GM19240 (cell line): ENCODE data around the gene PAXX.

Experiments used
- DNase-seq: peaks from one replicate; pipeline ENCODE4 v3.0.0; 2011; ENCODE audit warnings: low spot score; ENCODE audit not compliant: insufficient read length

Gene PAXX

DNA sequence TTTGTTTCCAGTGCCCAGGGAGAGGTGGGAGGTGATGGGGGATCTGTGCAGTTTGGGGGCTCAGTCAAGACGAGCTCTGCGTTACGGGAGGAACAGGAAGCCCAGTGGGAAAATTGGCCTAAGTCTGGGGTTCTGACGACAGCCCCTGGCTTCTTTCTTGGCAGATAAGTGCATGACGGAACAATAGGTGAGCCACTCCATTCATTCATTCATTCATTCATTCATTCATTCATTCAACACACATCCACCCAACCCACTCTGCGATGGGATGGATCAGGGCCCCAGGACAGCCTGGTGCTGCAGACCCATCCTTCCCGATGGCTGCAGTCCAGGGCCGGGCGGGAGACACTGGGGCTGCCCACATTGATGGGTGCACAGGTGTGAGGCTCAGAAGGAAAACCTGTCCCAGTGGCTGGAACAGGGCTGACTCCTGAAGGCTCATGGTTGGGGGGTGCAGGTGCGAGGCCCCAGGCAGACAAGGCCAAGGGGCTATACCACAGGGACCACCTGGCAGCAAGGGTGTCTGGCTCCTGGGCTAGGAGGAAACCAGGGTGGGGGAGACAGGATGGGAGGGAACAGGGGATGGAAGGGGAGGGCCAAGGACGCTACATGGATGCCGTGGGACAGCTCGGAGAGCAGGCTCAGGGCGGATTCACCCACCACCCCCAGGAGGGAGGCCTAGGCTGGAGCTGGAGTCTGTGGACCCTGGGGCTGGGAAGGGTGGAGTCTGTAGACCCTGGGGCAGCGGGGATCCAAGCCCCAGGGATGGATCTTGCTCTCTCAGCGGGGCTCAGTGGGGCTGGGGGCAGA, 11.3 kb upstream of the PAXX start:
- DNase-seq, result no peak

- DNase-seq, result no peak
These were observed 10.5 kb upstream of the PAXX start for GRCh38 chr9:136981588-136982231.

- DNase-seq, result no peak
These were observed 9.8 kb upstream of the PAXX start, which contains the start of gene LCNL1 for GRCh38 chr9:136982232-136983051. Gene LCNL1, plus strand, starts transcription at chr9:136982993. Its CDS starts 594 bp downstream, at chr9:136983587.

- DNase-seq, result no peak
These were observed 9.1 kb upstream of the PAXX start for GRCh38 chr9:136983167-136983566.

DNA sequence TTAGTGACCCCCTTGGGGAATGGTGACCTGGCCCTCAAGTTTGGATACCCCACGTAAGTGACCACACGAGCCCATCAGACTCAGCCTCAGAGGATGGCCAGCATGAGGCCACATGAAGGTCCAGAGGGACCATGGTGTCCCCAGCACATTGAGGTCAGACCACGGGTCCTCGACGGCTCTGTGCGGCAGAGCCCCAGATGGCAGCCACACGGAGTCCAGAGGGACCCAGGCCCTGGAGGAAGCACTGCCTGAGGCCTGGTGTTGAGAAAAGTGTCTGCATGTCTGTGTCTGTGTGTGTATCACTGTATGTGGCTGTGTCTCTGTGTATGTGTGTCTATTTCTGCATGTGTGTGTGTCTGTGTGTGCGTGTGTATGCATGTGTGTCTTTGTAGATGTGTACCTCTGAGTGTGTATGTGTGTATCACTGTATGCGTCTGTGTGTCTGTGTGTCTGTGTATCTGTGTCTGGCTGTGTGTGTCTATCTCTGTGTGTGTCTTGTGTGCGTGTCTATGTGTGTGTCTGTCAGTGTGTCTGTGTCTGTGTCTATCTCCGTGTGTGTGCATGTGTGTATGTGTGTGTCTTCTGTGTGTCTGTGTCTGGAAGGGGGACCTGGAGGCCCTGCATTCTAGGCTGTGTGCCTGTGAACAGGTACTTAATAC, 8.4 kb upstream of the PAXX start:
- DNase-seq, result no peak

GRCh38 chr9:136984464-136985026, 7.7 kb upstream of the PAXX start:
- no peak for DNase-seq

DNA sequence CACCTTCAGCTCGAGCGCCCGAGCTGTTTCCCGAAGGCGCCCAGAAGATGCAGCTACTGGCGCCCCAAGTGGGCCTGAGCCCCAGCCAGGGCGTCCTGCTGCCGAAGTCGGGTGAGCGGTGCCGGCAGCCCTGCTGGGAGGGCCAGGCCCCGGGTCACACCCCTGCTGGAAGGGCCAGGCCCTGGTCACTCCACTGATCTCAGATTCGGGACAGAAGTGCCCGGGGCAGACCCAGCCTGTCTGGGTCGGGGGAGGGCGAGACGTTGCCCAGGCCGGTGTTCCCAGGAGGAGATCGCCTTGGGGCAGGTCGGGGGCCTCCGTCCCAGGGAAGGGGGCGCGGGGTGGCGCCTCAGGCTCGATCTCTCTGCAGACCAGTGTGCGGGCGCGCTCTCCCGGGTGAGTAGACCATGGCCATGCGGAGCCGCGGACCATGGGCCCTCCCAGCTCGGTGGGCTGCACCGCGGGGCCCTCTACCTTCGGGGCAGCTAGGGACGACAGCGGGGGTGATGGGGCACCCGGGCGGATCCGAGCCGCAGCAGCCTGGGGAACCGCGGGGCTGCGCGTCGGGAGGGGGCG, 7.1 kb upstream of the PAXX start:
- DNase-seq, result no peak

DNA sequence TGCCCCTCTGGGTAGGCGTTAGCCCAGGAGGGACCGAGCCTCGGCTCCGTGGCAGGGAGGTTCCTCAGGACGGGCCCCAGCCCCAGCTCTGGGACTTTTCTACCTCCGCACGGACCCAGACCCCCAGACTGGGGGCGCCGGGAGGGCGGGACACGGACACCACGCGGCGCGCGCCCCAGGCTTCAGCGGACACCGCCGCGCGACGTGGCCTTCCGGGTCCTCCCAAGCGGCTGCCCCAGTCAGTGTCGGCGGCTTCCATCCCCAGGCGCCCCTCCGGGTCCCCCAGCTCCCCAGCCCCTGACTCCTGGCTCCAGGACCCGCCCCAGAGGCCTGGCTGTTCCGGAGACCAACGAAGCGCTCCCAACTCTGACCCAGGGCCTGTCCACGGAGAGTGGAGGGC, 6.4 kb upstream of the PAXX start:
- DNase-seq, result no peak

DNA sequence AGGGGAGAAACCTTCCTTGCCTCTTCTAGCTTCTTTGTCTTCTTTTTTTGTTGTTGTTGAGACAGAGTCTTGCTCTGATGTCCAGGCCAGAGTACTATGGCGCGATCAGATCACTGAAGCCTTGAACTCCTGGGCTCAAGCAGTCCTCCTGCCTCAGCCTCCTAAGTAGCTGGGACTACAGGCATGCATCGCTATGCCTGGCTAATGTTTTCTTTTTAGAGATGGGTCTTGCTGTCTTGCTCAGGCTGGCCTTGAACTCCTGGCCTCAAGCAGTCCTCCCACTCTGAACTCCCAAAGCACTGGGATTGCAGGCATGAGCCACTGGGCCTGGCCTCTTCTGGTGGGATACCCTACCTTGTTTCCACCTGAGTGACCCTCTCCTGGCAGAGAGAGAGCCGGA, 3.4 kb upstream of the PAXX start:
- DNase-seq, result no peak

DNA sequence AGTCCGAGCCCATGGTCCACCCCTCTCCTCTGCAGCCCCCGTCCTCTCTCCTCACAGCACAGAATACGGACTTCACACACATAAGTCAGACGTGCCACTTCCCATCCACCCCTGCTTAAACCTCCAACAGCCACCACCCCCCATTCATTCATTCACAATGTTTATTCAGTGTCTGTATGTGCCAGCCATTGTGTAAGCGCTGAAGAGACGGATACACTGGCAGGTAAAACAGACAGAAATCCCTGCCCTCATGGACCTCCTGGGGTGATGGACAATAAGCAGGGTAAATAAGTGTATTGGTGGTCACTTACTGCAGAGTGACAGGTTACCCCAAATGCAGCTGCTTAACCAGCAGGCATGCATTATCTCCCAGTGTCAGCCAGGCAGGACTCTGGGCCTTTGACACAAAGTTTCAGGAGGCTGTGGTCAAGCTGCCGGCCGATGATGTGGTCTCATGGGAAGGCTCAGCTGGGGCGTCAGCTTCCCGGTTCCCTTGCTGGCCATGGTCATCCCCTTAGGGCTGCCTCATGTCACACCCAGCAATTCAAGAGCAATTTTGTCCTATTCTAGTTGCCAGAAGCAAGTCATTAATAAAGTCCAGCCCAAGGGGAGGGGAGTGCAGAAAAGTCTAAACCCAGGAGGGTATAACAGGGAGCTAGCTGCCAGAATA, 1.8 kb upstream of the PAXX start:
- DNase-seq, result no peak

DNA sequence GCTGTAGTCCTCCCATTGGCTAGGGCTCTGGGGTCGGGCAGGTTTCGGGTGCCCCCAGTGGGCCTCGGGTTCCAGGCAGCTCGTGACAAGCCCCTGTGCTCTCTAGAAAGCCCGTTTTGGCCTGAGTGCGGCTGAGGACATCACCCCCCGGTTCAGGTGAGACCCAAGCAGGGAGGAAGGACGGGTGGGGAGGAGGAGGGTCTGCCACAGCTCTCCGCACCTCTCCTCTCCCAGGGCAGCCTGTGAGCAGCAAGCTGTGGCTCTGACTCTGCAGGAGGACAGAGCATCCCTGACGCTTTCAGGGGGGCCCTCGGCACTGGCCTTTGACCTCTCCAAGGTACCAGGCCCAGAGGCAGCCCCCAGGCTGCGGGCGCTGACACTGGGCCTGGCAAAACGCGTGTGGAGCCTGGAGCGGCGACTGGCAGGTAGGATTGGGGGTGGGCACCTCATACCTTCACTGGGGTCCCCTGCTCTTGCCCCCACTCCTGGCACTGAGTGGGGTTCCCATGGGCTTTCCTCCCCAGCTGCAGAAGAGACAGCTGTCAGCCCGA, 672 bp downstream of the PAXX start:
- no peak for DNase-seq

- DNase-seq, result no peak
These were observed 2.1 kb downstream of the PAXX start for GRCh38 chr9:136994180-136994887.

GRCh38 chr9:136994888-136995230, 2.6 kb downstream of the PAXX start:
- no peak for DNase-seq

- no peak for DNase-seq
These were observed 3.1 kb downstream of the PAXX start for GRCh38 chr9:136995362-136995761.

GRCh38 chr9:136995772-136996311, 3.6 kb downstream of the PAXX start:
- DNase-seq, result no peak

DNA sequence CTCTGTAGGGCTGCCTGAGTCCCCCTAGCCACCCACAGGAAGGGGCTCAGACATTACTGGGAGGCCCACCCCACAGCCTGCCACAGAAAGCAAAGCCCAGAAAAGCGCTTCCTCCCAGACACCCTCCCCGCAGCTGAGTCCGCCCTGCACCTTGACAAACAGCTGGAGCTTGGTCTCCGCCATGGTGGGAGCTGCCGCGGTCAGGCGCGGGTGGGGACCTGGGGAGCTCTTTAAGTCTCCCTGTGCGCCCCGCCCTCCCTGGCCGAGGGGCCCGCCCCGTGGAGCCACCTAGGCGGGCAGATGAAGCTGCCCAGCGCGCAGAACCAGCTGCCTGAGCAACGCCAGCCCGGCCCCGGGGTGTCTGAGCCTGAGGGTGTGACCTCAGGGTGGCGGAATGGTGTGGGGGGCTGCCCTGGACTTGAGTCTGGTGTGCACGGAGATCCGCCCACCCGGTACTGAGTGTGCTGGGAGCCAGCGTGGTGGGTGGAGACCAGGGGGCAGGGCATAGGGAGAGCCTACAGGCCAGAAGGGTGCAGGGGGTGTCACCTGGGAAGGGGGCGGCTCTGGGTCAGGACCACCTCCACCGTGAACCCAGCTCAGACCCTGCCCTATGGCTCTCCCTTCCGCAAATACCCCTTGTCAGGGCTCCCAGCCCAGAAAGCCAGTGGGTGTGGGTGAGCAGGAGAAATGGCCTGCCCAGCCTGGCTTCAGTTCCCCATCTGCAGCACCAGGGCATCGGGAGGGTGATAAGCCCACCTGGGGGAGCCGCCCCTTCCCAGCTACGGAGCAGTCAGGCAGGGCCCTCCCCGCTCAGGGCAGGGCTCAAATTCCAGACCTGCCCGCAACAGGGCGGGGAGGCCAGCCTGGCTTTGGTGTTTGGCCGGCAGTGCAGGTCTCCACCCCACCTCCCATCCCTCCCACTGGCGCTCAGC, 4.4 kb downstream of the PAXX start, which contains the start of gene CLIC3:
CLIC3 (minus strand) TSS at position 208 of the 932 bp plus-strand sequence; CDS start at position 183, 25 bp downstream.
- no peak for DNase-seq

DNA sequence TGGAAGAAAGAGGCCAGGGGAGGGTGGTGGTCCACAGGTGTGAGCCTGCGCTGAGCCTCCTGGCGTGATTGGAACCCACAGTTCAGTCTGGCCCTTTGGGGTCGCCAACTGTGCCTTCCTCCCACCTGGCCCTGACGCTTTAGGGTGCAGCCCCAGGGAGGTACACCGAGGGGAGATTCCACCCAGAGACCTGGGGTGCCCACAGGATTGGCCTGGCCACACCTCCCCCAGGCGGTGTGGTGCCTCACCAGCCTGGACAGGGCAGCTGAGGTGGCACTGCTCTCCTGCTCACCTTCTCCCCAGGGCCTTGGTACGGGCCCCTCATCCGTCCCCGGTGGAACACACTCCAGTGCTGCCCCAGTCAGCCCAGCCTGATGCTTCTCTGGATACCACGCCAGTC, 5.1 kb downstream of the PAXX start:
- no peak for DNase-seq

DNA sequence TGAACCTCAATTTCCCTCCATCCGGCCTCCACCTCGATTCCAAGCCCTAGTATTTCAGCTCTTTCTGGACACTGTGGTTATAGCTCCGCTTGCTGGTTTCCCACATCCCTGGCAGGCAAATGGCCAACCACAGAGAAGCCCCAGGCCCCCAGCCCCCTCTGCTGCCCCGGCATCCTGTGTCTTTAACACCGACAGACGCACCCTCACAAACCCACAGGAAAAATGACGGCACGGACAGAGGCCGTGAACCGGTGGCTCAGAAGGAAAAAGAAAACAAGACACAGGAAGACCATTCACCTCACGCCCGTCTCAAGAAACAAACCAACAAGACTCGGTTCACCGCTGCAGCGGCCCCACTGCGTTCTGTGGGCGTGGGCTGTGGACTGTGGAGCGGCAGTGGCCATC, 5.6 kb downstream of the PAXX start:
- DNase-seq, result no peak
